ENCODE data around the gene TNS1.

TNS1 gene

DNA sequence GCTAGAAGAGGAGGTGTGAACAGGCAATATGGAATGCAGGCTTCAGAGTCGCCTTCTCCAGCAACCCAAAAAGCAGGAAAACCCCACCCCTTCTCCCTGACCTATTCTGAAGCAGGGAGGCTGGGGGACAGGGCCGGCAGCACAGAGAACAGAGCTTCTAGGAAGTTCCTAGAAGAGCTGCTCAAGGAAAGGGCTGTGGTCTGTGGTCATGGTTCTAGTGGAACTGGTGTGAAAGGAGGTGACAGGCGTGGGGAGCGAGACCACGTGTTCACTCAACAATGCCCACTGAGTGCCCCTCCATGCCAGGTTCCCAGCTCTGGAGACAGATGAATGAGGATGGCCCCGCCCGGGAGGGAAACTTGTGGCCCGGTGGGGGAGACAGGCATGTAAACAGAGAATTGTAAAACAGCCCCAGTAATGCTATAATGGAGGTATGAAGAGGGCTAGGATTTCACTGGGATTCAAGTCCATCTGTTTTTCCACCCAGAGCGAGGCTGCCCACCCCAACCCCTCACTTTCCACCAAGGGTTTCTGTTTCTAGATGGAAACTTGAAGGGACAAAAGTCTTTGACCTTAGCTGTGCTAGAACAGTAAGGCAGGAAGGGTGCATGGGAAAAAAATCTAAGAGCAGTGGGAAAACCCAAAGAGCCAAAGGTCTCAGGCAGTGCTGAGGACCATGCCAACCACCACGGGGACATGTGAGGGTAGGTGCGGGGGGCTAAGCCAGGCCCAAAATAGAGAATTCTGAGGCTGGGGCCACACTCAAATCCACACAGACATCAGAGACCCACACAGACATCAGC, 71.8 kb downstream of the TNS1 start:
- Histone ChIP-seq H3K4me2 (ENCODE audit: low read depth, low read length) (no peak overlapping the region), H3K4me3 (ENCODE audit: low read length) (no peak overlapping the region), H3K27ac (ENCODE audit: low read length) (no peak overlapping the region), H3F3A (ENCODE audit: insufficient read depth, low read length) (no peaks in the 10 kb centered on the region), H3K27me3 (replicated peaks; ENCODE audit: insufficient read depth, low read length) (peaks cover 6% of the 10 kb centered on the region; the same call in 1 of the 2 replicates), H3K9me3 (replicated peaks; ENCODE audit: insufficient read depth, low read length) (no peaks in the 10 kb centered on the region), H3K9ac (ENCODE audit: low read length) (no peak overlapping the region), H3K36me3 (replicated peaks; ENCODE audit: insufficient read depth, low read length) (no peaks in the 10 kb centered on the region), H3K79me2 (ENCODE audit: low read length) (no peaks in the 10 kb centered on the region), H4K20me1 (ENCODE audit: insufficient read depth, low read length) (no peaks in the 10 kb centered on the region), H2AFZ (ENCODE audit: low read length) (no peak overlapping the region), H3K4me1 (ENCODE audit: low read length) (no peaks in the 10 kb centered on the region), H3K9me2 (replicated peaks; ENCODE audit: insufficient read depth, low read length) (no peaks in the 10 kb centered on the region)
- no peak for TF ChIP-seq EZH2phosphoT487 (IDR thresholded peaks at IDR 0.05; ENCODE audit: low read length)
- TF ChIP-seq EZH2 (optimal IDR thresholded peaks at IDR 0.05; ENCODE audit: low read depth, low read length): no peak
- TF ChIP-seq, protein P1, sequence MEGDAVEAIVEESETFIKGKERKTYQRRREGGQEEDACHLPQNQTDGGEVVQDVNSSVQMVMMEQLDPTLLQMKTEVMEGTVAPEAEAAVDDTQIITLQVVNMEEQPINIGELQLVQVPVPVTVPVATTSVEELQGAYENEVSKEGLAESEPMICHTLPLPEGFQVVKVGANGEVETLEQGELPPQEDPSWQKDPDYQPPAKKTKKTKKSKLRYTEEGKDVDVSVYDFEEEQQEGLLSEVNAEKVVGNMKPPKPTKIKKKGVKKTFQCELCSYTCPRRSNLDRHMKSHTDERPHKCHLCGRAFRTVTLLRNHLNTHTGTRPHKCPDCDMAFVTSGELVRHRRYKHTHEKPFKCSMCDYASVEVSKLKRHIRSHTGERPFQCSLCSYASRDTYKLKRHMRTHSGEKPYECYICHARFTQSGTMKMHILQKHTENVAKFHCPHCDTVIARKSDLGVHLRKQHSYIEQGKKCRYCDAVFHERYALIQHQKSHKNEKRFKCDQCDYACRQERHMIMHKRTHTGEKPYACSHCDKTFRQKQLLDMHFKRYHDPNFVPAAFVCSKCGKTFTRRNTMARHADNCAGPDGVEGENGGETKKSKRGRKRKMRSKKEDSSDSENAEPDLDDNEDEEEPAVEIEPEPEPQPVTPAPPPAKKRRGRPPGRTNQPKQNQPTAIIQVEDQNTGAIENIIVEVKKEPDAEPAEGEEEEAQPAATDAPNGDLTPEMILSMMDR (IDR thresholded peaks at IDR 0.05; ENCODE audit: low read length): no peak
- no peak for DNase-seq

DNA sequence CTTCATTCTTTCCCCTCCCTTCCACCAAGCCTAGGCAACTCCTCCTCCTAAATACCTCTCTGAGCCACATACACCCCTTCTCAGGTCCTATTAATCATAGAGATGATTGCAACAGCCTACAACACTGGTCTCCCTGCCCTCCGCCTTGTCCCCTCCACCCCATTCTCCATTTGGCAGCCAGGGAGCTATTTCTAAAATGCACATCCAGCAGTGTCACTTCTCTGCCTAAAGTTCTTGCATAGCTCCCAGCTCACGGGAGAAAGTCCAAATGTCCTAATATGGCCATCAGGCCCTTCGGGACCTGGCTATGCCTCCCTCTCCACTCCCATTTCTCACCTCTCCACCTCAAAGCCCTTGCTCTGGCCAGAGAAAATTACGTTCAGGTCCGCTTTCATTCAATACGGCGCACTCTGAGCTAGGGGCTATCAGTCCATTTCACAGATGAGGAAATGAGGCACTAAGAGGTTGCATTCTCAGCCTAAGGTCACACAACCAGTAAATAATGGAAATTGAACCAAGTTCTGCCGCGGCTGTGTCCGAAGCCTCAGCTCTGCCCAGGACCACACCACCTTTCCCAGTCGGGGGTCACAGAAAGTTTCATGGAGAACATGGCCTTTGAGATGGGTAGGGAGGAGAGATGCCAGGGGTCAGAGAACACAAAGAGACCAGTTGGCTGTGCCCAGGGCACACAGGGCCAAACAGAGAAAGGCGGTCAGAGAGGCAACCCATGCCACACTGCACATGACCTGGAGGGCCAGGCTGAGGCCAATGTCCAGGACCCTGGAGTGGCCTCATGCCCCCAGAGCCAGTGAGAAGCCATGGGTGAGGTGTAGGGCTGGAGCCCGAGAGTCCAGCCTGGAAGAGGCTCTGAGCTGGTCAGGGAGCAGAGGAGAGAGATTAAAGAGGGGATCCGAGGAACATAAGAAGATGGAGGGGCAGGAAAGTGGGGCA, 72.8 kb downstream of the TNS1 start:
- Histone ChIP-seq H3K4me3 (ENCODE audit: low read length) (no peak overlapping the region), H3K36me3 (replicated peaks; ENCODE audit: insufficient read depth, low read length) (no peaks in the 10 kb centered on the region), H3K9me2 (replicated peaks; ENCODE audit: insufficient read depth, low read length) (no peaks in the 10 kb centered on the region), H3K27ac (ENCODE audit: low read length) (no peak overlapping the region), H2AFZ (ENCODE audit: low read length) (no peak overlapping the region), H3F3A (ENCODE audit: insufficient read depth, low read length) (no peaks in the 10 kb centered on the region), H4K20me1 (ENCODE audit: insufficient read depth, low read length) (no peaks in the 10 kb centered on the region), H3K27me3 (replicated peaks; ENCODE audit: insufficient read depth, low read length) (peaks cover 6% of the 10 kb centered on the region; the same call in 1 of the 2 replicates), H3K9ac (ENCODE audit: low read length) (no peak overlapping the region), H3K9me3 (replicated peaks; ENCODE audit: insufficient read depth, low read length) (no peaks in the 10 kb centered on the region), H3K4me2 (ENCODE audit: low read depth, low read length) (no peak overlapping the region), H3K4me1 (ENCODE audit: low read length) (no peaks in the 10 kb centered on the region), H3K79me2 (ENCODE audit: low read length) (no peaks in the 10 kb centered on the region)
- DNase-seq: no peak
- TF ChIP-seq, protein P1 (IDR thresholded peaks at IDR 0.05; ENCODE audit: low read length): no peak
- TF ChIP-seq EZH2 (optimal IDR thresholded peaks at IDR 0.05; ENCODE audit: low read depth, low read length) (no peak), EZH2phosphoT487 (IDR thresholded peaks at IDR 0.05; ENCODE audit: low read length) (no peak)

- H3K4me3 ChIP-seq (ENCODE audit: low read length): no peak overlapping the region
- no peaks in the 10 kb centered on the region for H3F3A ChIP-seq (ENCODE audit: insufficient read depth, low read length)
- H4K20me1 ChIP-seq (ENCODE audit: insufficient read depth, low read length): no peaks in the 10 kb centered on the region
- H3K9me2 ChIP-seq (replicated peaks; ENCODE audit: insufficient read depth, low read length): no peaks in the 10 kb centered on the region
- no peak overlapping the region for H3K4me2 ChIP-seq (ENCODE audit: low read depth, low read length)
- H3K9ac ChIP-seq (ENCODE audit: low read length): no peak overlapping the region
- peaks cover 6% of the 10 kb centered on the region; the same call in 1 of the 2 replicates for H3K27me3 ChIP-seq (replicated peaks; ENCODE audit: insufficient read depth, low read length)
- H3K27ac ChIP-seq (ENCODE audit: low read length): no peak overlapping the region
- no peak overlapping the region for H2AFZ ChIP-seq (ENCODE audit: low read length)
- no peaks in the 10 kb centered on the region for H3K9me3 ChIP-seq (replicated peaks; ENCODE audit: insufficient read depth, low read length)
- TF ChIP-seq EZH2 (optimal IDR thresholded peaks at IDR 0.05; ENCODE audit: low read depth, low read length) (no peak), EZH2phosphoT487 (IDR thresholded peaks at IDR 0.05; ENCODE audit: low read length) (no peak)
- TF ChIP-seq, protein P1 (IDR thresholded peaks at IDR 0.05; ENCODE audit: low read length): no peak
- no peak for DNase-seq
- no peaks in the 10 kb centered on the region for H3K79me2 ChIP-seq (ENCODE audit: low read length)
- H3K4me1 ChIP-seq (ENCODE audit: low read length): no peaks in the 10 kb centered on the region
- H3K36me3 ChIP-seq (replicated peaks; ENCODE audit: insufficient read depth, low read length): no peaks in the 10 kb centered on the region
These were observed 73.5 kb downstream of the TNS1 start for GRCh38 chr2:217929272-217929671.

All from MM.1S (cell line).